ENCODE measurements around the gene TMEM132C.

TMEM132C gene

DNA sequence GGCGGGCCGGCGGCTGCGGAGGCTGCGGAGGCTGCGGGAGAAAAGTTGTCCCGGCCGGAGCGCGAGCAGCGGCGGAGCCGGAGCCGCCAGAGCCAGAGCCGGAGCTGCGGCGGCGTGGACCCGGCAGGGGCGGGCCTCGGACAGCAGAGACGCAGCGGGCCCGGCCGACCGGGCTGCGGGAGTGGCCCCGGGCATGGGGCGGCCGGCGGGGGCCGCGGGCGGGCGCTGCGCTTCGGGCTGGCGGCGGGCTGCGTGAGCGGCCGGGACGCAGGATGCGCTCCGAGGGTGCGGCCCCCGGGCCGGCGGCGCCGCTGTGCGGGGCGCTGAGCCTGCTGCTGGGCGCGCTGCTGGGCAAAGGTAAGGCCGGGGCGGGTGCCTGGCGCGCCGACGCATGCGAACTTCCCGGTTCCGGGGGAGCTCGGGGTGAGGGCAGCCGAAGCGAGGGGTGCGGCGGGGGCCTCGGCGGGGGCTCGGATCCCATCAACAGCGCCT, at the start of gene TMEM132C:
Gene TMEM132C, plus strand, starts transcription at position 40 of the 492 bp plus-strand sequence. Its CDS starts 233 bp downstream, at position 273.
- no peak within 1 kb of the TSS for H3K4me3 ChIP-seq (ENCODE audit: low read depth, low read length)
- TF ChIP-seq, protein P1, sequence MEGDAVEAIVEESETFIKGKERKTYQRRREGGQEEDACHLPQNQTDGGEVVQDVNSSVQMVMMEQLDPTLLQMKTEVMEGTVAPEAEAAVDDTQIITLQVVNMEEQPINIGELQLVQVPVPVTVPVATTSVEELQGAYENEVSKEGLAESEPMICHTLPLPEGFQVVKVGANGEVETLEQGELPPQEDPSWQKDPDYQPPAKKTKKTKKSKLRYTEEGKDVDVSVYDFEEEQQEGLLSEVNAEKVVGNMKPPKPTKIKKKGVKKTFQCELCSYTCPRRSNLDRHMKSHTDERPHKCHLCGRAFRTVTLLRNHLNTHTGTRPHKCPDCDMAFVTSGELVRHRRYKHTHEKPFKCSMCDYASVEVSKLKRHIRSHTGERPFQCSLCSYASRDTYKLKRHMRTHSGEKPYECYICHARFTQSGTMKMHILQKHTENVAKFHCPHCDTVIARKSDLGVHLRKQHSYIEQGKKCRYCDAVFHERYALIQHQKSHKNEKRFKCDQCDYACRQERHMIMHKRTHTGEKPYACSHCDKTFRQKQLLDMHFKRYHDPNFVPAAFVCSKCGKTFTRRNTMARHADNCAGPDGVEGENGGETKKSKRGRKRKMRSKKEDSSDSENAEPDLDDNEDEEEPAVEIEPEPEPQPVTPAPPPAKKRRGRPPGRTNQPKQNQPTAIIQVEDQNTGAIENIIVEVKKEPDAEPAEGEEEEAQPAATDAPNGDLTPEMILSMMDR (IDR thresholded peaks at IDR 0.05; ENCODE audit: borderline replicate concordance, insufficient read depth, low read depth, low read length): no peak

DNA sequence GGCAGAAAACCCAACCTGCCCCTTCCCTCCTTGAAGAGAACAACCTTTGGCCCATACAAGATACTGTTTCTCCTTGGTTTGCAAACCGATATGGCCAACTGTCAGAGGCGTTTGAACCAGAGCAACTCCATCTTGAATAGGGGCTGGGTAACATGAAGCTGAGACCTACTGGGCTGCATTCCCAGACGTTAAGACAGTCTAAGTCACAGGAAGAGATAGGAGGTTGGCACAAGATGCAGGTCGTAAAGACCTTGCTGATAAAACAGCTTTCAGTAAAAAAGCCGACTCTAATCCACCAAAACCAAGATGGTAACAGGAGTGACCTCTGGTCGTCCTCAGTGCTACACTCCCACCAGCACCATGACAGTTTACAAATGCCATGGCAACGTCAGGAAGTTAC, 42.7 kb upstream of the TMEM132C start:
- TF ChIP-seq, protein P1 (IDR thresholded peaks at IDR 0.05; ENCODE audit: borderline replicate concordance, insufficient read depth, low read depth, low read length): no peak
- no peak overlapping the region for H3K4me3 ChIP-seq (ENCODE audit: low read depth, low read length)

DNA sequence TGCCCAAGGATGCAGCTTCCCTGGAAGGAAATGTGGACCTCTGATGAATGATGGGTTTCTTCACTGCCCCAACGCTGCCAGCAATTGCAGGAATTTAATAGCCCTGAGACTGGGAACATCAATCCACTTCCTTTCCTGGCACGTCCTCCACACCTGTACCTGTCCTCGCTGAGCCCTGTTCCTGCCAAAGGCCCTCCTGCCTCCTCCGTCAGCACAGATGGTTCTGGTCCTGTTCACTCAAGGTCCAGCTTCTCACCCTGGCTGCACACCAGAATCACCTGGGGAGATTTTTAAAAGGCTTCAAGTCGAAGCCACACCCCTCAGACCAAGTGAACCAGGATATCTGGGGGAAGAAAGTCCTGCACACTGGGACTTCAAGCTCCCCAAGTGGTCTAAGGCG, 38.4 kb upstream of the TMEM132C start:
- TF ChIP-seq, protein P1 (IDR thresholded peaks at IDR 0.05; ENCODE audit: borderline replicate concordance, insufficient read depth, low read depth, low read length): no peak

DNA sequence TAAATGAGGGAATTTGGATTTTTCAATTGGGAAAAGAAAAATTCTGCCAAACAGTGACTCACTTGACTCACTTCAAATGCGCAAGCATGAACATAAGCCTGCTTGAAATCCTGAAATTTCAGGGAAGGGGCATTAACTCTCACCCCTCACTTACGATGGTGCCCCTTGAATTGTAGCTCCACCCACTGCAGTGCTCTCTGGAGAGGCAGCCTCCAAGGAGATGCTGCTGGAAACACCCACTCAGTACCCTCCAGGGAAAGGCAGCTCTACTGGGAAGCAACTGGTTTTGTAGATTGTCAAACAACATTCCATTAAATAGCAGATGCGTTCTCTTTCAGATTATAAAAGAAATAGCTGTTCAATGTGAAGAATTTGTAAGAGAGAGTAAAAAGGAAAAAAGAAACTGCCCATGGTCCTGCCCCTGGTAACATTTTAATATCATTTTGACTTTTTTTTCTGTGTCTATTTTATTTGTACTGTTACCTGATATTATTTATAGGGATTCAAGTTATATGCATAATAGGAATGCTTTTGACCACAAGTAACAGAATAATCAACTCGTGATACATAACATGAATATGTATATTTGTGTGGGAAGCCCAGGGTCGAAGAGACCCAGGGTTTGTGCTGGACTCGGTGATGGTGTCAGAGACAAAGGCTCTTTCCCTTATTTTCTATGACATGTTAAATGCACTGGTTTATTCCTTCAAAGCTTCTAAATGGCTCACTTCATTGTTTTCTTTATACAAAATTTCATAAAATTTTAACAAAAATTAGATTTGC, 31.1 kb upstream of the TMEM132C start:
- H3K4me3 ChIP-seq (ENCODE audit: low read depth, low read length): no peak overlapping the region
- TF ChIP-seq, protein P1 (IDR thresholded peaks at IDR 0.05; ENCODE audit: borderline replicate concordance, insufficient read depth, low read depth, low read length): no peak

More for the DNA sequence above, 38.4 kb upstream of the TMEM132C start:
- H3K4me3 ChIP-seq (ENCODE audit: low read depth, low read length): no peak overlapping the region

DNA sequence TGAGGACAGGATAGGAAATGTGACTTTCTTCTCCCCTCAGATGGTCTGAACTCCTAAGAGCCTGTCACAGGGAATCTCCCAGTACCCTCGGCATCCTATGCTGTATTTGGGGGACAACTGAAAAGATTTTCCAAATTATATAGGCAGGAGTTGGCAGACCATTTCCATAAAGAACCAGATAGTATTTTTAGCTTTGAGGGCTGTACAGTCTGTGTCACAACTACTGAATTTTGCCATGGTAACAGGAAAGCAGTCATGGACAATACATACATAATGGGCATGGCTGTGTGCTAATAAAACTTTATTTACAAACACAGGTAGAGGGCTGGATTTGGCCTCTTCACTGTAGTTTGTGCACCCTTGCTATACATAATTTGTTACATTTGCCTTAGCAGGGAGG, 30.4 kb upstream of the TMEM132C start:
- H3K4me3 ChIP-seq (ENCODE audit: low read depth, low read length): no peak overlapping the region
- TF ChIP-seq, protein P1 (IDR thresholded peaks at IDR 0.05; ENCODE audit: borderline replicate concordance, insufficient read depth, low read depth, low read length): no peak

DNA sequence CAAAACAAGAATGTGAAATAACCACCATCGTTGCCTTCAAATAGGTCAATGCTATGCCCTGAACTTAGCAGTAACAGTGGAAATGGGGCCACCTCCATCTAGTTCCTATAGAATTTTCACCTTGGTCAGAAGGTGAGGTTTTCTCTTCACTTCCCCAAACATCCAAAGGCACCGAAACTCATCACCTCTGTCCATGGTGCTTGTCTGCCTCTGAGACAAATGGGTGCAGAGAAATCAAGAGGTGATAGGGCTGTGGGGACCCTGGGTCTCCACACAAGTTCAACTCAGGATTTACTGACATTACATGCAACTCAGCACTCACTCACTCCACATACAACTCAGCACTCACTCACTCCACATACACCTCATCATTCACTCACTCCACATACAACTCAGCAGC, 26.2 kb upstream of the TMEM132C start:
- H3K4me3 ChIP-seq (ENCODE audit: low read depth, low read length): no peak overlapping the region
- TF ChIP-seq, protein P1 (IDR thresholded peaks at IDR 0.05; ENCODE audit: borderline replicate concordance, insufficient read depth, low read depth, low read length): no peak

DNA sequence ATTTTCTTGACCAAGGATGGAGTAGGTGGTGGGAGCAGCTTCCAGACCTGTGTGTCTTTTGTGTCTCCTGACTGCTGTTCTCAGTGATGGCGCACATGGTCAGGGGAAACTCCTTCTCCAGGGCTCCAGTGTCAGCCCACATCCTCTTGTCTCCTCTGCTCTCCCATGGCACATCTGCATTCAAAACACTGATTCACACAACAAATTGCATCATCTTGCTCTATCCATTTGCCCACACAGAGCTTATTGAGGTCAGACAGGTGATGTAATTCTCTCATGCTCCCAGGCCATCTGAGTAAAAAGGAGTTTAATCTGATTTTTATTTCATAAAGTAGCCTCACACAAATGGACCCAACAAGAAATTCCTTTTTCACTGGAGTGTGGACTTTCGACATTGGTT, 21.8 kb upstream of the TMEM132C start:
- no peak overlapping the region for H3K4me3 ChIP-seq (ENCODE audit: low read depth, low read length)
- TF ChIP-seq, protein P1 (IDR thresholded peaks at IDR 0.05; ENCODE audit: borderline replicate concordance, insufficient read depth, low read depth, low read length): no peak
